Fibroblast of villous mesenchyme (primary cell): ENCODE measurements around the gene IRF4. TPM values are rescaled to one million over a fixed set of nuclear protein-coding genes. Genes with fewer than 3 reads are reported as not detected.

ENCODE experiments used
- DNase-seq: peaks from one replicate; pipeline ENCODE4 v3.0.0-alpha.2; 2010; ENCODE audit warnings: low read depth
- H3K4me3 ChIP-seq: 2 replicates; pipeline ENCODE4 v1.5.1; 2011; ENCODE audit warnings: low read depth, mild to moderate bottlenecking, low read length
- total RNA-seq: library from RNA; depleted of rRNA; stranded (reverse); fragments of >200 nt; gene quantifications from 2 replicates; pipeline ENCODE4 v1.2.3, GENCODE V29; 2012
- TF ChIP-seq, protein P1 (sequence below): IDR thresholded peaks from 2 replicates; pipeline ENCODE4 v1.5.1; 2012; ENCODE audit warnings: low read depth, mild to moderate bottlenecking, low read length; ENCODE audit not compliant: insufficient read depth

The IRF4 gene
- total RNA-seq, 1 donor: under 0.01 TPM

- TF ChIP-seq, protein P1, sequence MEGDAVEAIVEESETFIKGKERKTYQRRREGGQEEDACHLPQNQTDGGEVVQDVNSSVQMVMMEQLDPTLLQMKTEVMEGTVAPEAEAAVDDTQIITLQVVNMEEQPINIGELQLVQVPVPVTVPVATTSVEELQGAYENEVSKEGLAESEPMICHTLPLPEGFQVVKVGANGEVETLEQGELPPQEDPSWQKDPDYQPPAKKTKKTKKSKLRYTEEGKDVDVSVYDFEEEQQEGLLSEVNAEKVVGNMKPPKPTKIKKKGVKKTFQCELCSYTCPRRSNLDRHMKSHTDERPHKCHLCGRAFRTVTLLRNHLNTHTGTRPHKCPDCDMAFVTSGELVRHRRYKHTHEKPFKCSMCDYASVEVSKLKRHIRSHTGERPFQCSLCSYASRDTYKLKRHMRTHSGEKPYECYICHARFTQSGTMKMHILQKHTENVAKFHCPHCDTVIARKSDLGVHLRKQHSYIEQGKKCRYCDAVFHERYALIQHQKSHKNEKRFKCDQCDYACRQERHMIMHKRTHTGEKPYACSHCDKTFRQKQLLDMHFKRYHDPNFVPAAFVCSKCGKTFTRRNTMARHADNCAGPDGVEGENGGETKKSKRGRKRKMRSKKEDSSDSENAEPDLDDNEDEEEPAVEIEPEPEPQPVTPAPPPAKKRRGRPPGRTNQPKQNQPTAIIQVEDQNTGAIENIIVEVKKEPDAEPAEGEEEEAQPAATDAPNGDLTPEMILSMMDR: no peak
- DNase-seq: no peak
- H3K4me3 ChIP-seq: no peak overlapping the region
Measured at GRCh38 chr6:451847-452246, 60.3 kb downstream of the IRF4 start.

DNA sequence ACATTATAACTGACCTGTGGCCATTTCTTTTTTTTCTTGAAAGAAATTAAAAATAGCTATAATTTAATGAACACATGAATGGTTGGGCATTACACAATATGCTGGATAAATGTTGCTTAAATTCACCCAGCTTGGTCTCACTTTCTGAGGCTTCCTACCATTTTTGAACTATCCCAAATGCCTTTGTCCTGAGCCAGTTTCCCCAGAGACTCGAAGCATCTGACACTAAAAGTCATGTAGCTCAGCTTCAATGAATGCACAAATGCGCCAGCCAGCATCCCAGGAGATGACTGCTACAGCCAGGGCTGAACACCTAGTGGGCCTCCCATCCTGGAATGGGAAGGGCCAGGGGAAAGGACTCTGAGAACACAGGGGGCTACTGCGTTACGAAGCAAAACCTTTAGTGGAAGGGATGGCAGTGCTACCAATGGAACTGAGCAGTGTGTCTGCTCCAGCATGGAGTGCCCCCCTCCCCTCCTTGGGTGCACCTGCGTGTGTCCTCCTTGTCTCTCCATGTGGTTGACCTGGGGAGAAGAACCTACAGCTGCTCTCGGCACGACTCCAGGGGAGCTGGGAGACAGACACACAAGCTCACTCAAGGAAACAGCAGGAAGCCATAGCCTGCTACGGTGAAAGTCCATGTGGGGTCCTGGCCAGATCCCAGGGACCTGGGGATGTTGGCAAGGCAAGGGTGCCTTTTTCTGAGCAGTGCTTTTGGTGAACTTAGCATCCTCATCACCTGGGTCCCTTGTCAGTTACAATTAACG, 60.9 kb downstream of the IRF4 start:
- no peak for DNase-seq
- TF ChIP-seq, protein P1: no peak
- no peak overlapping the region for H3K4me3 ChIP-seq

DNA sequence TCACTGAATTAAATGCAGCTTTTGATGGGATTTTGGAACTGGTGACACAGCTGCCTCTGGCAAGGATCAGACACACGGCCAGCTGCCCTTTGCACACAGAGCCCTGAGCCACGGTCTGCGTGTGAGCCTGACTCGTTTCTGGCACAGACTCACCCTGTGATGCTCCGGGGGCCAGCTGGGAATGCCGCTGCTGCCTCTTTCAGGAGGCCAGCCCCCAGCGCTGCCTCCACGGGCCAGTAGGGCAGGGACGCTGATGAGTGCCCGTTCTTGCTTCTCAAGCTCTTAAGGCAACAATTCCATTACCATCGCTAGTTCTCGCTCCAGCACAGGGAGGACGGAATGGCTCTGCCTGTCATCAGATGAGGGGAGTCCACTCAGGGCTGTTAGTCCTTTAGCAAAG, 61.6 kb downstream of the IRF4 start:
- no peak overlapping the region for H3K4me3 ChIP-seq
- TF ChIP-seq, protein P1: no peak
- no peak for DNase-seq

- no peak for DNase-seq
- no peak overlapping the region for H3K4me3 ChIP-seq
- TF ChIP-seq, protein P1: no peak
Measured at GRCh38 chr6:454148-454991, 62.8 kb downstream of the IRF4 start.

- TF ChIP-seq, protein P1: no peak
- no peak for DNase-seq
- no peak overlapping the region for H3K4me3 ChIP-seq
Measured at GRCh38 chr6:455006-455585, 63.5 kb downstream of the IRF4 start.

DNA sequence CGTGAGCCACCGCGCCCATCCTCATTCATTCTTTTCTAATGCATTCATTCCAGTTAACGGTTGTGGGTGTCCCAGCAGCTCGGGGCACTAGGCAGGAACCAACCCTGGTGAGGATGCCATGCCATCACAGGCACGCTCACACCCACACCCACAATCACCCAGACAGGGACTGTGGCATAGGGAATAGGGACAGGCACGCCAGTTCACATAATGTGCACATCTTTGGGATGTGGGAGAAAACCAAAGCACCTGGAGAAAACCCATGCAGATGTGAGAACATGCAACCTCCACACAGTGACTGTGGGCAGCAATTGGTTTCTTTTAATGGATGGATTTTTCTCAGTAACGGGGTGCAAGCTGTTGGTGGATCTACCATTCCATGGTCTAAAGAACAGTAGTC, 64.3 kb downstream of the IRF4 start:
- no peak for DNase-seq
- H3K4me3 ChIP-seq: no peak overlapping the region
- TF ChIP-seq, protein P1: no peak
